ENCODE measurements around the gene GON7.
"Not testable (repeated sequence)": the region's sequence is repeated elsewhere in the genome, so short reads cannot be mapped to it uniquely, and the experiment has no call there.

DNA sequence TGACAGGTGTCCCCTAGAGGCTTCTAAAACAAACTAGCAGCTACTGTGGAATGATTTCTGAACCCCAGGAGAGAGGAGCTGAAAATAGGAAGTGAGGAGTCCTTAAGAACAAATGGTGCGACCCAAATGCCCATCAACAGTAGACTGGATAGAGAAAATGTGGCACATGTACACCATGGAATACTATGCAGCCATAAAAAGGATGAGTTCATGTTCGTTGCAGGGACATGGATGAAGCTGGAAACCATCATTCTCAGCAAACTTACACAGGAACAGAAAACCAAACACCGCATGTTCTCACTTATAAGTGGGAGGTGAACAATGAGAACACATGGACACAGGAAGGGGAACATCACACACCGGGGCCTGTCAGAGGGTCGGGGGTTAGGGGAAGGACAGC, 26.2 kb upstream of the GON7 start:
- TF ChIP-seq, protein P1, sequence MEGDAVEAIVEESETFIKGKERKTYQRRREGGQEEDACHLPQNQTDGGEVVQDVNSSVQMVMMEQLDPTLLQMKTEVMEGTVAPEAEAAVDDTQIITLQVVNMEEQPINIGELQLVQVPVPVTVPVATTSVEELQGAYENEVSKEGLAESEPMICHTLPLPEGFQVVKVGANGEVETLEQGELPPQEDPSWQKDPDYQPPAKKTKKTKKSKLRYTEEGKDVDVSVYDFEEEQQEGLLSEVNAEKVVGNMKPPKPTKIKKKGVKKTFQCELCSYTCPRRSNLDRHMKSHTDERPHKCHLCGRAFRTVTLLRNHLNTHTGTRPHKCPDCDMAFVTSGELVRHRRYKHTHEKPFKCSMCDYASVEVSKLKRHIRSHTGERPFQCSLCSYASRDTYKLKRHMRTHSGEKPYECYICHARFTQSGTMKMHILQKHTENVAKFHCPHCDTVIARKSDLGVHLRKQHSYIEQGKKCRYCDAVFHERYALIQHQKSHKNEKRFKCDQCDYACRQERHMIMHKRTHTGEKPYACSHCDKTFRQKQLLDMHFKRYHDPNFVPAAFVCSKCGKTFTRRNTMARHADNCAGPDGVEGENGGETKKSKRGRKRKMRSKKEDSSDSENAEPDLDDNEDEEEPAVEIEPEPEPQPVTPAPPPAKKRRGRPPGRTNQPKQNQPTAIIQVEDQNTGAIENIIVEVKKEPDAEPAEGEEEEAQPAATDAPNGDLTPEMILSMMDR (IDR thresholded peaks at IDR 0.05) = not testable (repeated sequence)
- TF ChIP-seq POLR2A (IDR thresholded peaks at IDR 0.05) = not testable (repeated sequence)

Data from thyroid gland (tissue), 4 donors.